PC-9 (cell line): ENCODE measurements around the gene TMEM141.

Experiments used
- EZH2 ChIP-seq: fragments of 200-600 bp; sonication (generic); IDR thresholded peaks from 2 replicates; pipeline ENCODE4 v1.8.0; 2017; ENCODE audit warnings: antibody characterized with exemption, low read depth
- TF ChIP-seq, protein P1 (sequence below): fragments of 200-600 bp; sonication (generic); conservative IDR thresholded peaks from 2 replicates; pipeline ENCODE4 v1.6.1; 2017; ENCODE audit warnings: mixed run types, antibody characterized with exemption, mild to moderate bottlenecking, moderate library complexity

DNA sequence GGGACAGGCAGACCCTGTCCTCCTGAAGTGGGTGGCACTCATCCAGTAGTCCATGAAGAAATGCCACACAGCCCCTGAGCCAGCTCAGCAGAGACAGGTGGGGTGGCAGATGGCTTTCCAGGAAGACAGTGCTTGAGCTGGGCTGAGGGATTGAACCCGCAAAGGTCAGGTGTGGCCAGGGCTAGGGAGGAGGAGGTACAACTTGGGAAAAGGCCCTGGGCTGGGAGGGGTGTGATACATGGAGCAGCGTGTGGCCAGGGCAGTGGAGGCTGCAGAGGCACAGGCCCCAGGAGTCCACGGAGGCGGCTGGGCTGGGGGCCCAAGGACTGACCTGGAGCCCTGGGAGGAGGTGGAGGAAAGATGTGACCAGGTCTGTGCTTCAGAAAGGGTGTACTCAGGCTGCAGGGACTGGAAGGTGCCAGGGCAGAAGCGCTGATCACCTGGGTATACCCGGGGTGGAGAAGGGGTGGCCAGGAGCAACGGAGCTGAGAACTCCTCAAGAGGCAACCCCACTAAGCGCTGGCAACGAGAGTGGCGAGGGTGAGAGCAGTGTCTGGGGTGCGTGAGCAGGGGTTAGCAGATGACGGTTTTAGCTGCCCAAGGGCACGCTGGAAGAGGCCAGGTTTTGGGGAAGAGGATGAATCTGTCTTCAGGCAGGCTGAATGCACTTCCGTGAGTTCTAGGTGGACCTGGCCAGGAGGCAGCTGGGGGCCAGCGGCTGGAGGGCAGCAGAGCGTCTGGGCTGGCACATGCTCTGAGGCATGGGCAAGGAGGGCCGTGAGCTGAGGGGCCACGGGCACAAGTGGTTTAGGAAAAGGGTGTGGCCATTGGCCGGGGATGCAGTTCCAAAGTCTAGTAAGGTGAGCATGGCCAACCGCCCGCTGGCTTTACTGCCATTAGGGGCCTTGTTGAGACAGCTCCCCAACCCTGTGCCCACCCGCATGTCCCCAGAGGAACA lies 12.7 kb downstream of the TMEM141 start:
- TF ChIP-seq, protein P1, sequence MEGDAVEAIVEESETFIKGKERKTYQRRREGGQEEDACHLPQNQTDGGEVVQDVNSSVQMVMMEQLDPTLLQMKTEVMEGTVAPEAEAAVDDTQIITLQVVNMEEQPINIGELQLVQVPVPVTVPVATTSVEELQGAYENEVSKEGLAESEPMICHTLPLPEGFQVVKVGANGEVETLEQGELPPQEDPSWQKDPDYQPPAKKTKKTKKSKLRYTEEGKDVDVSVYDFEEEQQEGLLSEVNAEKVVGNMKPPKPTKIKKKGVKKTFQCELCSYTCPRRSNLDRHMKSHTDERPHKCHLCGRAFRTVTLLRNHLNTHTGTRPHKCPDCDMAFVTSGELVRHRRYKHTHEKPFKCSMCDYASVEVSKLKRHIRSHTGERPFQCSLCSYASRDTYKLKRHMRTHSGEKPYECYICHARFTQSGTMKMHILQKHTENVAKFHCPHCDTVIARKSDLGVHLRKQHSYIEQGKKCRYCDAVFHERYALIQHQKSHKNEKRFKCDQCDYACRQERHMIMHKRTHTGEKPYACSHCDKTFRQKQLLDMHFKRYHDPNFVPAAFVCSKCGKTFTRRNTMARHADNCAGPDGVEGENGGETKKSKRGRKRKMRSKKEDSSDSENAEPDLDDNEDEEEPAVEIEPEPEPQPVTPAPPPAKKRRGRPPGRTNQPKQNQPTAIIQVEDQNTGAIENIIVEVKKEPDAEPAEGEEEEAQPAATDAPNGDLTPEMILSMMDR: no peak
- no peak for TF ChIP-seq EZH2
